ENCODE measurements around the gene SPOCK1.

DNA sequence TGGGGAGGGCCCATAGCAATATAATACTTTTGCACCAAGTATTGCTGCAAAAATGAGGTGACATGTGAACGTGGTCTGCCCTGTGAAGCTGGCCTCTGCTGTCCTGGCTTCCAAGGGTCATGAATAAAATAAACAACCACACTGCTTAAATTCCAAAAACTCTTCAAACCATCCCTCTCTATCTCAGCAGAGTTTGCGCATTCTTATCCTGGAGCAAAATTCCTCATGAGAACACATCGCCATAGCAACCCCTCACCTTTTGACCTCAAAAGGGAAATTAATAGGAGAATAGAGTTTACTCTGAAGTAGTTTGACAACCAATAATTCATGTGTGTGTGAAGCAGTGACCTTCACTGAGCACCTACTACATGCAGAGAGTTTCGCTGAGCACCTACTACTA, 342.9 kb downstream of the SPOCK1 start:
- TF ChIP-seq, protein P1, sequence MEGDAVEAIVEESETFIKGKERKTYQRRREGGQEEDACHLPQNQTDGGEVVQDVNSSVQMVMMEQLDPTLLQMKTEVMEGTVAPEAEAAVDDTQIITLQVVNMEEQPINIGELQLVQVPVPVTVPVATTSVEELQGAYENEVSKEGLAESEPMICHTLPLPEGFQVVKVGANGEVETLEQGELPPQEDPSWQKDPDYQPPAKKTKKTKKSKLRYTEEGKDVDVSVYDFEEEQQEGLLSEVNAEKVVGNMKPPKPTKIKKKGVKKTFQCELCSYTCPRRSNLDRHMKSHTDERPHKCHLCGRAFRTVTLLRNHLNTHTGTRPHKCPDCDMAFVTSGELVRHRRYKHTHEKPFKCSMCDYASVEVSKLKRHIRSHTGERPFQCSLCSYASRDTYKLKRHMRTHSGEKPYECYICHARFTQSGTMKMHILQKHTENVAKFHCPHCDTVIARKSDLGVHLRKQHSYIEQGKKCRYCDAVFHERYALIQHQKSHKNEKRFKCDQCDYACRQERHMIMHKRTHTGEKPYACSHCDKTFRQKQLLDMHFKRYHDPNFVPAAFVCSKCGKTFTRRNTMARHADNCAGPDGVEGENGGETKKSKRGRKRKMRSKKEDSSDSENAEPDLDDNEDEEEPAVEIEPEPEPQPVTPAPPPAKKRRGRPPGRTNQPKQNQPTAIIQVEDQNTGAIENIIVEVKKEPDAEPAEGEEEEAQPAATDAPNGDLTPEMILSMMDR (IDR thresholded peaks at IDR 0.05): no peak
- TF ChIP-seq POLR2A (IDR thresholded peaks at IDR 0.05): no peak
